Left ventricle myocardium inferior (tissue), 1 donor: ENCODE results near the gene PIGO. TPM values are rescaled to one million over a fixed set of nuclear protein-coding genes. Genes with fewer than 3 reads are reported as not detected.
A peak's percentile ranks its signal among the peaks of the same experiment; 100 is the strongest.

Experiments used
- DNase-seq: peaks from one replicate; pipeline ENCODE4 v3.0.0-alpha.2; 2020
- H3K27ac ChIP-seq: fragments of 200-600 bp; replicated peaks from 2 replicates; pipeline ENCODE4 v1.8.0; 2021
- H3K27me3 ChIP-seq: fragments of 200-600 bp; 2 replicates; pipeline ENCODE4 v1.8.0; 2021; ENCODE audit warnings: low read depth
- H3K36me3 ChIP-seq: fragments of 200-600 bp; 2 replicates; pipeline ENCODE4 v1.8.0; 2021
- H3K4me1 ChIP-seq: fragments of 200-600 bp; 2 replicates; pipeline ENCODE4 v1.8.0; 2021
- H3K4me3 ChIP-seq: fragments of 200-600 bp; 2 replicates; pipeline ENCODE4 v1.8.0; 2021; ENCODE audit warnings: mild to moderate bottlenecking, moderate library complexity
- H3K9me3 ChIP-seq: fragments of 200-600 bp; replicated peaks from 2 replicates; pipeline ENCODE4 v1.8.0; 2021
- CTCF ChIP-seq: fragments of 200-600 bp; IDR thresholded peaks from 2 replicates; pipeline ENCODE4 v1.8.0; 2021; ENCODE audit warnings: antibody characterized with exemption, mild to moderate bottlenecking, borderline replicate concordance
- intact Hi-C: fragments of 100-400 bp; cut with micrococcal nuclease; formaldehyde crosslinking; loops from one replicate; pipeline ENCODE4 v1.11.0; 2022
- long read RNA-seq: library from polyadenylated mRNA; unstranded; transcript quantifications from one replicate; pipeline ENCODE4 v2.0.0, GENCODE V29; 2021
- total RNA-seq: library from RNA; stranded (reverse); fragmentation: NEBNext Ultra II Directional; extraction: Animal tissue kit (Norgen Biotek cat#: 25700); gene quantifications from one replicate; pipeline ENCODE4 v1.2.1, GENCODE V29; 2021
- donor health status: DM: no; HTN: yes; CAD: no; lungs with severe emphysema.

PIGO gene
- total RNA-seq: 9.4 TPM
- long read RNA-seq, transcript PIGO-202 (12 exons, 2,464 nt): major isoform, 8 of 17 reads
- long read RNA-seq, partial matches to known transcripts: 5 of 17 reads
- long read RNA-seq, other reads (novel, unspliced or antisense): 4 of 17 reads

DNA sequence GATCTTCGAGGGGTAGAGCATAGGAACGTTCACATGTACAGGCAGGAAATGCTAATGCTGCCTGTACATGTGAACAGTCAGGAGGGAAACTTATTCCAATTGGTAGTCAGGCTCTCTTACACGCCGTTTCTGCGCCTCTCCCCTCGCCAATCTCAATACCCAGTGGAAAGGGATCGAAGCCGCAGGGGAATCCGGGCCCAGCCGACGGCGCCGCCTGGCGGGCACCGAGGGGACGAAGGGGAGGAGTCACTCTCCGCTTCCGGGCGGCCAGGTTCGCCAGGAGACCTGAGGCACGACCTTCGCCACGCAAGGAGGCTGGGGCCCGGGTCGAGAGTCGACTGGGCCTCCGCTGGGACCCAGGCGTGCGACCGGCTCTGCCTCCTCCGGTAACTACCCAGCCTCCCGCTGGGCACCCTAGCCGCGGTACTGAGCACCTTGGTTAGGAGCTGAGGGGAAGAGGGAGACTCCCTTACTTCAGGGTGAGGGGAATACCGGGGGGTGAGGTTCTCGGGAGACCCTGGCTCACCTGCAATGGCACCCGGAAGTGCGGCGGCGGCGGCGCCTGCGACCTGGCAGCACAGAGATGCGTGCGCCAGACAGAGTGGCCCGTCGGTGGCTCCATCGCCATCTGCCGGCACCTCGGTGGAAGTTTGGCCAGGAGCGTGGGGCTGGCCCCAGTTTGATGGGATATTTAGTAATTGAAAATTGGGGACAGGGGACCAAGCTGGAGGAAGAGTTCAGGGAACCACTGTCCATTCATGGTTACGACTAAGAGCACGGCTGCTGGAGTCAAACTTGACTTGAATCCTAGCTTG lies at the start of gene PIGO:
Gene PIGO (minus strand): TSS at position 557 of the 815 bp plus-strand sequence. CDS start 1,026 bp downstream, outside the sequence.
- peak within 1 kb of the TSS; percentile 82 for H3K4me3 ChIP-seq
- intact Hi-C loops: no loop called here
- DNase-seq: peak; percentile 89
- H3K27ac ChIP-seq: peak within 1 kb of the TSS; percentile 94
- no peaks in the 10 kb centered on the region for H3K27me3 ChIP-seq
- H3K4me1 ChIP-seq: peaks cover 23% of the 10 kb centered on the region
- H3K9me3 ChIP-seq: no peaks in the 10 kb centered on the region
- TF ChIP-seq CTCF: peak; percentile 75
- H3K36me3 ChIP-seq: peaks cover 51% of the 10 kb centered on the region

DNA sequence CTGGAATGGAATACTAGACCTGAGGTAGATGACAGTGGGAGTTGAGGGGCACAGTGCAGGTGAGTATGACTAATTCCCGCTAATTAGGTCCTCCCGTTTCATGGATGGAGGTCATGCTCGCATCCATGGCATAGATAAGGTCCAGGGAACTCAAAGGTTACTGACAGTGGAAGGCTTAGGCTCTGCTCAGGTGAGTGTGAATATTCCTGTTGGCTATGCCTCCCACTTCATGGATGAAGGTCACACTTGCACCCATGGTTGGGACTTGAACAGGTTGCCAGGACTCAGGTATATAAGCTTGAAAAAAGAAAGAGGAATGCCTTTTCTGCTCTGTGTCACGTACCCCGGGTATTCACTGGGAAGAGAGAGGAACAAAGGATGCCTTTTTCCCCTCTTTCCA lies 45.6 kb upstream of the PIGO start:
- H3K4me1 ChIP-seq: no peaks in the 10 kb centered on the region
- H3K27ac ChIP-seq: no peak overlapping the region
- no peaks in the 10 kb centered on the region for H3K27me3 ChIP-seq
- intact Hi-C loops: no loop called here
- no peak for TF ChIP-seq CTCF
- H3K9me3 ChIP-seq: peaks cover 59% of the 10 kb centered on the region
- H3K36me3 ChIP-seq: no peaks in the 10 kb centered on the region
- no peak for DNase-seq
- H3K4me3 ChIP-seq: no peak overlapping the region

DNA sequence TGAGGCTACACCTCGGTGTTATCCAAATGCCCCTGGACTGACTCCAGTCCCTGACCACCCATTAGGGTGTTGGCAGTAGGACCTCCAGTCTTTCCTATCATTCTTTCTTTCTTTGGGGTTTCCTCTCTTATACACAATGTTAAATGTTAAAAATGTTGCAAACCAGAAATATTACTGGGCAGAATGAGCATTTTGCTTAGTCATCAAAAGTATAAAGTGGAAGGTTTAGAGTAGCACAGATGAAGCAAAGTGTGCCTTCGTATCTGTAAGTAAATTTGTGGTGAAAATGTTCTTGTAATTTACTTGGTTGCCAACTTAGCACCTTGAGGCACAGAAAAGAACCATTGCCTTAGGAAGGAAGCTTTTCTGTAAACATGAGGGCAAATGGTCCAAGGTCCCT lies 43.7 kb upstream of the PIGO start:
- no peak for DNase-seq
- no peak for TF ChIP-seq CTCF
- no peaks in the 10 kb centered on the region for H3K36me3 ChIP-seq
- H3K9me3 ChIP-seq: peaks cover 40% of the 10 kb centered on the region
- no peak overlapping the region for H3K4me3 ChIP-seq
- no peaks in the 10 kb centered on the region for H3K27me3 ChIP-seq
- no peak overlapping the region for H3K27ac ChIP-seq
- intact Hi-C loops: no loop called here
- no peaks in the 10 kb centered on the region for H3K4me1 ChIP-seq

- Histone ChIP-seq H3K9me3 (peaks cover 15% of the 10 kb centered on the region), H3K4me3 (no peak overlapping the region), H3K4me1 (peaks cover 20% of the 10 kb centered on the region), H3K36me3 (no peaks in the 10 kb centered on the region), H3K27me3 (no peaks in the 10 kb centered on the region), H3K27ac (no peak overlapping the region)
- DNase-seq: no peak
- TF ChIP-seq CTCF: no peak
- intact Hi-C loops: no loop called here
Measured at GRCh38 chr9:35136866-35137265, 40.5 kb upstream of the PIGO start.

- TF ChIP-seq CTCF: no peak
- intact Hi-C loops: no loop called here
- no peaks in the 10 kb centered on the region for H3K27me3 ChIP-seq
- H3K4me3 ChIP-seq: no peak overlapping the region
- H3K27ac ChIP-seq: no peak overlapping the region
- H3K4me1 ChIP-seq: peaks cover 20% of the 10 kb centered on the region
- H3K9me3 ChIP-seq: peaks cover 6% of the 10 kb centered on the region
- H3K36me3 ChIP-seq: no peaks in the 10 kb centered on the region
- no peak for DNase-seq
Measured at GRCh38 chr9:35135988-35136387, 39.6 kb upstream of the PIGO start.
